Naive thymus-derived CD8-positive, alpha-beta T cell (primary cell): Measurements from ENCODE around the gene IFNL1. TPM values are rescaled to one million over a fixed set of nuclear protein-coding genes. Genes with fewer than 3 reads are reported as not detected.
A peak's percentile ranks its signal among the peaks of the same experiment; 100 is the strongest.
"Not testable (repeated sequence)": the region's sequence is repeated elsewhere in the genome, so short reads cannot be mapped to it uniquely, and the experiment has no call there.

ENCODE experiments used
- ATAC-seq, 2 donors: fragments of 150-1000 bp; cut with Tn5 transposase in 1 of 2; sonication (Bioruptor Pico), chemical (Tn5 transposase) in 1 of 2; 1 replicate in 1 of 2; 2 replicates in 1 of 2; pipeline ENCODE4 v1.10.0; 2021; ENCODE audit warnings: mild to moderate bottlenecking in 2 of 2, moderate library complexity in 2 of 2
- POLR2A ChIA-PET: fragments of 350-600 bp; sonication (Branson Sonifier 250); formaldehyde crosslinking; loops from one replicate; lab custom pipeline; 2021; ENCODE audit warnings: antibody characterized with exemption; lab: Charles Lee
- DNase-seq, 10 donors: peaks; one replicate each; pipeline versions ENCODE4 v3.0.0 to v3.0.0-alpha.2; 2020 to 2022
- H3K27ac Mint-ChIP-seq, 10 donors: one replicate each; pipeline ENCODE4 v1.8.0; 2020 to 2022; ENCODE audit warnings: mild to moderate bottlenecking in 10 of 10, mixed read lengths in 10 of 10, moderate library complexity in 4 of 10, inconsistent platforms in 1 of 10
- H3K27me3 Mint-ChIP-seq, 5 donors: one replicate each; pipeline ENCODE4 v1.8.0; 2021 to 2022; ENCODE audit warnings: mixed read lengths in 5 of 5
- H3K36me3 Mint-ChIP-seq, 3 donors: one replicate each; pipeline ENCODE4 v1.8.0; 2020 to 2022; ENCODE audit warnings: mixed read lengths in 3 of 3, mild to moderate bottlenecking in 2 of 3, inconsistent platforms in 1 of 3
- H3K4me1 Mint-ChIP-seq, 4 donors: one replicate each; pipeline ENCODE4 v1.8.0; 2021 to 2022; ENCODE audit warnings: mixed read lengths in 4 of 4
- H3K4me3 Mint-ChIP-seq, 10 donors: one replicate each; pipeline ENCODE4 v1.8.0; 2020 to 2022; ENCODE audit warnings: mild to moderate bottlenecking in 10 of 10, mixed read lengths in 10 of 10, moderate library complexity in 6 of 10, inconsistent platforms in 1 of 10
- H3K9me3 Mint-ChIP-seq, 9 donors: one replicate each; pipeline ENCODE4 v1.8.0; 2020 to 2022; ENCODE audit warnings: mixed read lengths in 9 of 9, mild to moderate bottlenecking in 3 of 9, inconsistent platforms in 1 of 9, moderate library complexity in 1 of 9
- polyA plus RNA-seq, 3 donors: library from polyadenylated mRNA; unstranded; fragments of 300-500 nt; fragmentation: Illumina TruSeq; gene quantifications; one replicate each; pipeline ENCODE4 v1.2.3, GENCODE V29; 2021
- total RNA-seq, 8 experiments: library from RNA in 2 of 8; stranded (reverse) in 2 of 8; gene quantifications; one replicate each; pipeline ENCODE4 v1.2.3 and lab custom pipeline; 2021 to 2026

IFNL1 gene
- total and polyA plus RNA-seq, 5 experiments from 2014 or later, result 0.65 TPM; not detected in 4

DNA sequence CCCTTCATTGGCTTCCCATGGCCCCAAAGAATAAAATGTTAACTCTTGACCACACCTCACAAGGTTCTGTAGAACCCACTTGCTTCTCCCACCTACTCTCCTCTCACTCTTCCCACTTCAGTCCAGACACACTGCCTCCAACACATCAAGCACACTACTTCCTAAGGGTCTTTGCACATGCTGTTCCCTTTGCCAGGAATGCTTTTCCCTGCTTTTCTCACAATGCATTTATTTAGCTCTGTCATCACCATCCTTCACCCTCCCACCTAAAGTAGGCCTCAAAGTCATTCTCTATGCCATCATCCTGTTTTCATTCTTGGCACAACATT, 7.9 kb downstream of the IFNL1 start:
- Mint-ChIP-seq H3K4me3 (no peak overlapping the region), H3K27me3 (no peaks in the 10 kb centered on the region), H3K4me1 (peaks cover 5 to 10% (median 8%) of the 10 kb centered on the region in 4 donors), H3K9me3 (no peaks in the 10 kb centered on the region), H3K36me3 (peaks cover 0 to 7% (median 0%) of the 10 kb centered on the region in 3 donors), H3K27ac (peak overlapping the region in 2 of 10 donors; percentile 30 to 38)
- no peak for ATAC-seq
- POLR2A ChIA-PET, result interaction anchor here (1.8 kb wide), 1 partner anchor 19 kb away, joined by 5 read pairs; no protein-coding TSS in a partner anchor
- DNase-seq, result no peak

- POLR2A ChIA-PET, result interaction anchor here (1.8 kb wide), 1 partner anchor 18 kb away, joined by 5 read pairs; no protein-coding TSS in a partner anchor
- DNase-seq, result peak in 1 of 10 donors; percentile 43
- peak overlapping the region in 3 of 10 donors; percentile 17 to 75 (median 62) for H3K27ac Mint-ChIP-seq
- no peaks in the 10 kb centered on the region for H3K9me3 Mint-ChIP-seq
- no peak for ATAC-seq
- H3K27me3 Mint-ChIP-seq, result no peaks in the 10 kb centered on the region
- H3K4me1 Mint-ChIP-seq, result peaks cover under 1 to 11% (median 6%) of the 10 kb centered on the region in 4 donors
- no peak overlapping the region for H3K4me3 Mint-ChIP-seq
- H3K36me3 Mint-ChIP-seq, result peaks cover 0 to 12% (median 0%) of the 10 kb centered on the region in 3 donors
These were observed 8.7 kb downstream of the IFNL1 start for GRCh38 chr19:39304701-39305571.

DNA sequence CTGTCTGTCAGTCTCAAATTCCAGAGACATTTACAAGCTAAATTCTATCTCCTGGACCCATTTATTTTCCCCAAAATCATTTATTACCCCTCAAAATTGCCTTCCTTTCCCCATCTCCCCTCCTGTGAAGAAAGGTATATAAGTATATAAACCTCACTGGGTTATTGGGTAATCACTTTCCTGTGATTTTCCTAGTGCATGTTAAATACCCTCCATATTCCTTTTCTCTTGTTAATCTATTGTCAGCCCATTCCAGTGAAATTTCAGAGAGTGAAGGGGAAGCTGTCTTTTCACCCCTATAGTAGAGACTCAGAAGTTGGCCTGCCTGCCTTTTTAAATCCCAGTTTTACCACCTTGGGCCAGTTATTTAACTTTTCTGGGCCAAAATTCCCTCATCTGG, 9.9 kb downstream of the IFNL1 start:
- H3K9me3 Mint-ChIP-seq, result no peaks in the 10 kb centered on the region
- H3K36me3 Mint-ChIP-seq, result peaks cover 0 to 21% (median 0%) of the 10 kb centered on the region in 3 donors
- ATAC-seq, result no peak
- no peak for DNase-seq
- H3K4me3 Mint-ChIP-seq, result no peak overlapping the region
- POLR2A ChIA-PET, result no interaction called here
- H3K4me1 Mint-ChIP-seq, result peaks cover 4 to 22% (median 14%) of the 10 kb centered on the region in 4 donors
- H3K27ac Mint-ChIP-seq, result peak overlapping the region in 1 of 10 donors; percentile 30
- H3K27me3 Mint-ChIP-seq, result no peaks in the 10 kb centered on the region

DNA sequence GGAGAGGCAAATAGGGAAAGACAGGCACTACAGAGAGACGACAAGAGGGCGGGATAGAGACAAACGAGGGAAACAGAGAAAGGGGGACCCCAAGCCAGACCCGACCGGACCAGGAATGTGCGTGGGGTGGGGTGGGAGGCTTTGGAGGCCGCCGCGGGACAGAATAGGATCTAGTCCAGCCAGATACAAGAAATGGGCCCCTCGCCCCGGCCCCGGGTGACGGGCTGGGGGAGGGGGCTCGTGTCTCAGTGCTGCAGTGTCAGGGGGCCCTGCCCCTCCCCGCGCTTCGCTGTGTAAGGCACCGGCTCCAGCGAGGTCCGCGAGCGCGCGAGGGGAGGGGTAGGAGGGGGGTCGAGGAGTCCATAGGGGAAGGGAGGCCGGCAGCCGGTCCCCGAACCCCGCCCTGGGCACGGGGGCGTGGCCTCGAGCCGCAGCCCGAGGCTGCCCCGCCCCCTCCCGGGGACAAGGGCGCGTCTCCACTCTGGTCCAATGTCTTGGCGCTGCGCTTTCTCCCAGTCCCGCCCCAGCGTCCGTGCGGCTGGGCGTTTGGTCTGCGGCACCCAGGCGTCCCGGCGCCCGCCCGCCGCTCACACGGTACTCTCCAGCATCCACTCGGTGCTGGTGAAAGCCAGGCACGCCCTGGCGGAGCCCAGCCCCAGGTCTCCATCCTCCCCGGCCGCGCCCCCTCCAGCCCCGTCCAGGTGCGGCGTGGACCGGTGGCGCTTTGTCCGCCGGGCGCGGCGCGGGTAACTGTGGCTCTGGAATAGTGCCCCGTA, 11.0 kb downstream of the IFNL1 start:
- Mint-ChIP-seq H3K4me1 (peaks cover 4 to 30% (median 20%) of the 10 kb centered on the region in 4 donors), H3K9me3 (no peaks in the 10 kb centered on the region), H3K36me3 (peaks cover 0 to 33% (median 4%) of the 10 kb centered on the region in 3 donors), H3K4me3 (no peak overlapping the region), H3K27me3 (no peaks in the 10 kb centered on the region), H3K27ac (no peak overlapping the region)
- DNase-seq, result no peak
- ATAC-seq, result no peak
- POLR2A ChIA-PET, result no interaction called here

- Mint-ChIP-seq H3K27ac (no peak overlapping the region), H3K9me3 (no peaks in the 10 kb centered on the region), H3K4me1 (peaks cover 4 to 30% (median 22%) of the 10 kb centered on the region in 4 donors), H3K27me3 (no peaks in the 10 kb centered on the region), H3K4me3 (no peak overlapping the region), H3K36me3 (peaks cover 0 to 39% (median 9%) of the 10 kb centered on the region in 3 donors)
- no peak for ATAC-seq
- peak in 1 of 10 donors; percentile 50 for DNase-seq
- POLR2A ChIA-PET, result interaction anchor here (0.6 kb wide), 1 partner anchor 116 kb away, joined by 7 read pairs; no protein-coding TSS in a partner anchor
These were observed 11.8 kb downstream of the IFNL1 start for GRCh38 chr19:39307822-39308530.

GRCh38 chr19:39308531-39309304, 12.5 kb downstream of the IFNL1 start:
- Mint-ChIP-seq H3K9me3 (no peaks in the 10 kb centered on the region), H3K4me3 (no peak overlapping the region), H3K4me1 (peaks cover 4 to 30% (median 23%) of the 10 kb centered on the region in 4 donors), H3K27me3 (no peaks in the 10 kb centered on the region), H3K36me3 (peaks cover 0 to 46% (median 12%) of the 10 kb centered on the region in 3 donors), H3K27ac (peak overlapping the region in 3 of 10 donors; percentile 57 to 80 (median 70))
- ATAC-seq (no peak), DNase-seq (peak in 1 of 10 donors; percentile 59)
- POLR2A ChIA-PET, result interaction anchor here (0.6 kb wide), 1 partner anchor 117 kb away, joined by 7 read pairs; no protein-coding TSS in a partner anchor

- peaks cover 4 to 30% (median 23%) of the 10 kb centered on the region in 4 donors for H3K4me1 Mint-ChIP-seq
- not testable (repeated sequence) for H3K27me3 Mint-ChIP-seq, H3K9me3 Mint-ChIP-seq, H3K27ac Mint-ChIP-seq, ATAC-seq, H3K4me3 Mint-ChIP-seq
- POLR2A ChIA-PET, result interaction anchor here (0.6 kb wide), 1 partner anchor 113 kb away, joined by 3 read pairs; no protein-coding TSS in a partner anchor
- DNase-seq, result peak in 1 of 10 donors; percentile 3
- peaks cover 0 to 49% (median 12%) of the 10 kb centered on the region in 3 donors for H3K36me3 Mint-ChIP-seq
These were observed 13.1 kb downstream of the IFNL1 start for GRCh38 chr19:39309305-39309670.

DNA sequence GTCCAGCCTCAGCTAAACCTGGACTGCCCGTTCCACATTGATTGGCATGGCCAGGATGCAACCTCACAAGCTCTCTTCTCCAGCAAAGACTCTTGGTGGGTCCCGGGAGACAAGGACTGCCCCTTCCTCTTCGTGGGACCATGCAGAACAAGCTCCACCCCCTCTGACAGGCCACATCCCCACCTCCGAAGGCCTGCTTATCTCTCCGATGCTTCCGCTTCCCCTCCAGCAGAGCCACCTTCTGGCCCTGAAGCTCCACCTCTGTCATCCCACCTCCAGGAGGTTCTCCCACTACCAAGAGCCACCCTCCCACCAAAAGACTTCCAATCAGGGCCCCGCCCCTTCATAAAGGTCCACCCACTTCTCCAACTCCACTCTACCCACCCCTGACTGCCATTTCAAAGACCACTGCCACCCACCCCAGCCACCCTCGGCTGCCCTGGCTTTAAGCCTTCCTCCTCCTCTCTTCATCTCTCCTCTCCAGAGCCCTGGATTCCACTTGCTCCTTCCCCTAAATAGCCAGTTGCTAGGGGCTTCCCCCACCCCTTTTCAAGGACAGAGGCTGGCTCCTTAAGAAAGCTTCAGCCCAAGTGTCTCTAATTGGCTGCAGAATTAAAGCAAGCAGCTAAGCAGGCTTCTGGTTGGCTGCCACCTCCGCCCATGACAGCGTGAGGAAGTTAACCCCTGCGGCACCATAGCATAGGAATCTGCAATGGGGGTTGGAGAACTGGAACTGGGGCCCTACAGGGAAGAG, 14.5 kb downstream of the IFNL1 start:
- Mint-ChIP-seq H3K27me3 (no peaks in the 10 kb centered on the region), H3K9me3 (no peaks in the 10 kb centered on the region), H3K4me3 (no peak overlapping the region), H3K36me3 (peaks cover 0 to 57% (median 12%) of the 10 kb centered on the region in 3 donors), H3K4me1 (peaks cover 4 to 30% (median 21%) of the 10 kb centered on the region in 4 donors), H3K27ac (peak overlapping the region in 5 of 10 donors; percentile 14 to 70 (median 55))
- DNase-seq (peak in 1 of 10 donors; percentile 41), ATAC-seq (no peak)
- POLR2A ChIA-PET, result interaction anchor here (0.9 kb wide), 1 partner anchor 31 kb away, joined by 3 read pairs; the partner anchor contains the start of gene SAMD4B

DNA sequence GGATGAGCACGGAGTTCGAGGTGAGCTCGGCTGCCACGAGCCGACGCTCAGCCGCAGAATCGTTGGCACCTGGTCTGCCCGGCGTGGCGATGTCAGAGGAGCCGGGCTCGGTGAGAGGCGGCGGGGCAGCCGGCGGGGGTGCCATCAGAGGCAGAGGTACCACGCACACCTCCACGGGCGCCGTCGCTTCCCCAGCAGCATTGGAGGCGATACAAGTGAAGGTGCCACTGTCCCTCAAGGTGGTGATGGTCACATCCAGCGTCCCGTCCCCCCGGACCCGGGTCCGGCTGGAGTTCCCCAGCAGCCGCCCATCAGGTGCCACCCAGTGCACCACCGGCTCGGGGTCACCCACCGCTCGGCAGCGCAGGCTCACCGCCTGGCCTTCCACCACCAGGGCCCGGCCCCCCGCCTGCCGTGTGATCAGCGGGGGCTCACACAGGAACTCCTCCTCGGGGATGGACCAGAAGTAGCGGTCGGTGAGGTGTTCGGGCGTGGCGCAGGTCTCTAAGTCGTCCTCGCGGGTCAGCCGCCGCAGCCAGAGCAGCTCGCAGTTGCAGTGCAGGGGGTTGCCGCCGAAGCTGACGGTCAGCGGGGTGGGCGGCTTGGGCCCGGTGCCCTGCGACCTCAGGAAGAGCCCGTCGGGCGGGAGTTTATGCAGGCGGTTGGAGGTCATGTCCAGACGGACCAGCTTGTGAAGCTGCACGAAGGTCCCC, 18.0 kb downstream of the IFNL1 start:
- no peak overlapping the region for H3K27ac Mint-ChIP-seq
- ATAC-seq, result no peak
- H3K4me3 Mint-ChIP-seq, result no peak overlapping the region
- peaks cover 8 to 38% (median 28%) of the 10 kb centered on the region in 4 donors for H3K4me1 Mint-ChIP-seq
- no peaks in the 10 kb centered on the region for H3K9me3 Mint-ChIP-seq
- peak in 1 of 10 donors; percentile 45 for DNase-seq
- H3K36me3 Mint-ChIP-seq, result peaks cover 0 to 68% (median 15%) of the 10 kb centered on the region in 3 donors
- H3K27me3 Mint-ChIP-seq, result no peaks in the 10 kb centered on the region
- POLR2A ChIA-PET, result no interaction called here

DNA sequence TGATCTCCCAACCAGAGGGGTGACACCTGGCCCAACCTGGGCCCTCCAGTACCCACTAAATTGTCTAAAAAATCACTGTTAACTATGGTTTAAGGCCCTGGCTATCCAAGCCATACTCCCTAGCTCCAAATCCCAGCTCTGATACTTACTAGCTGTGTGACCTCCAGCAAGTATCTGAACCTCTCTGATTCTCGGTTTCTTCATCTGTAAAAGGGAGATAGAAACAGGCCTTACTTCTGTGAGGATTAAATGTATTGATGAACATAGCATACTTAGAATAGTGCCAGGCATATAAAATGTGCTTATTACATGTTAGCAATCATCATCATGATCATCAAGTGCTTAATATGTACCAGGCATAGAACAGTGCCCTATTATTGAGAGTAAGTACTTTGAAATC, 19.7 kb downstream of the IFNL1 start:
- DNase-seq (no peak), ATAC-seq (no peak)
- POLR2A ChIA-PET, result no interaction called here
- H3K9me3 Mint-ChIP-seq, result no peaks in the 10 kb centered on the region
- peak overlapping the region in 2 of 10 donors; percentile 43 to 49 for H3K27ac Mint-ChIP-seq
- peaks cover 13 to 37% (median 29%) of the 10 kb centered on the region in 4 donors for H3K4me1 Mint-ChIP-seq
- no peak overlapping the region for H3K4me3 Mint-ChIP-seq
- peaks cover 0 to 56% (median 15%) of the 10 kb centered on the region in 3 donors for H3K36me3 Mint-ChIP-seq
- H3K27me3 Mint-ChIP-seq, result no peaks in the 10 kb centered on the region
